Ovary (tissue), 9 donors: ENCODE results near the gene SYT6. TPM values are rescaled to one million over a fixed set of nuclear protein-coding genes. Genes with fewer than 3 reads are reported as not detected.

Source experiments
- DNase-seq, 5 donors: peaks; one replicate each; pipeline ENCODE4 v3.0.0-alpha.2; 2019 to 2020
- H3K27ac ChIP-seq, 2 donors: fragments of 200-600 bp; one replicate each; pipeline versions ENCODE4 v1.5.1 to v1.8.0; 2019 to 2022
- H3K27me3 ChIP-seq: fragments of 200-600 bp; one replicate; pipeline ENCODE4 v1.8.0; 2022
- H3K36me3 ChIP-seq: fragments of 200-600 bp; sonication (generic); one replicate; pipeline ENCODE4 v1.5.1; 2019
- H3K4me1 ChIP-seq: one replicate; pipeline ENCODE4 v1.8.1; 2013; ENCODE audit warnings: mild to moderate bottlenecking, moderate library complexity; ENCODE audit not compliant: insufficient read depth
- H3K4me3 ChIP-seq: fragments of 200-600 bp; sonication (generic); one replicate; pipeline ENCODE4 v1.5.1; 2017
- H3K9me3 ChIP-seq, 2 donors: fragments of 200-600 bp in 1 of 2; sonication (generic) in 1 of 2; one replicate each; pipeline versions ENCODE4 v1.5.1 to v1.8.1; 2013 to 2019; ENCODE audit warnings: mild to moderate bottlenecking in 1 of 2, moderate library complexity in 1 of 2
- EP300 ChIP-seq: sonication (generic); formaldehyde crosslinking; IDR thresholded peaks from one replicate; pipeline ENCODE4 v1.6.1; 2017; ENCODE audit warnings: antibody characterized with exemption
- POLR2A ChIP-seq: fragments of 450-650 bp; IDR thresholded peaks from one replicate; pipeline ENCODE4 v1.6.1; 2017; ENCODE audit warnings: antibody characterized with exemption, mild to moderate bottlenecking, moderate library complexity
- WGBS, 3 donors: extraction: QIAGEN DNeasy Blood & Tissue Kit in 1 of 3; methylation state at CpG; one replicate each; pipeline versions ENCODE4 v1.1.5 to v1.1.7; 2013 to 2017; 5-methylcytosine and 5-hydroxymethylcytosine counted together
- intact Hi-C, 4 donors: fragments of 100-400 bp; cut with DNase I; formaldehyde crosslinking; loops; one replicate each; pipeline versions ENCODE4 v1.11.0 to v1.15.1; 2022 to 2023
- polyA plus RNA-seq, 2 donors: library from polyadenylated mRNA; stranded (reverse); fragments of 200-250 nt in 1 of 2; fragments of 350-450 nt in 1 of 2; fragmentation: Illumina TruSeq in 1 of 2; extraction: RNeasy Lipid Tissue Mini Kit (QIAGEN cat#74804) in 1 of 2; gene quantifications; one replicate each; pipeline ENCODE4 v1.2.3, GENCODE V29; 2013 to 2014
- total RNA-seq, 7 donors: library from RNA; depleted of rRNA in 2 of 7; stranded (reverse); fragments of >200 nt in 2 of 7; fragmentation: NEBNext Ultra II Directional in 3 of 7; extraction: Animal tissue kit (Norgen Biotek cat#: 25700) in 3 of 7; gene quantifications; one replicate each; pipeline versions ENCODE4 v1.1.0 to v1.2.4, GENCODE V29; 2016 to 2023
- TF ChIP-seq, protein P1 (sequence below), 3 donors: fragments of 450-650 bp in 2 of 3; fragments of 200-600 bp in 1 of 3; IDR thresholded peaks; one replicate each; pipeline versions ENCODE4 v1.5.1 to v1.8.0; 2016 to 2022; ENCODE audit warnings: antibody characterized with exemption in 3 of 3, mild to moderate bottlenecking in 1 of 3
- donor health status: DM: no; HTN: no; CAD: no; lungs with moderate emphysema.
- donor health status: DM: no; HTN: no; CAD: no.
- donor health status: Bipolar disorder and iron deficiency.
- donor health status: DM: yes; HTN: yes; CAD: no.
- donor health status: DM: no; HTN: no; CAD: no.
- donor health status: DM: yes; HTN: yes; CAD: no.

Gene SYT6
- total and polyA plus RNA-seq, 9 donors = 0.13 to 2.2 (median 0.35) TPM

DNA sequence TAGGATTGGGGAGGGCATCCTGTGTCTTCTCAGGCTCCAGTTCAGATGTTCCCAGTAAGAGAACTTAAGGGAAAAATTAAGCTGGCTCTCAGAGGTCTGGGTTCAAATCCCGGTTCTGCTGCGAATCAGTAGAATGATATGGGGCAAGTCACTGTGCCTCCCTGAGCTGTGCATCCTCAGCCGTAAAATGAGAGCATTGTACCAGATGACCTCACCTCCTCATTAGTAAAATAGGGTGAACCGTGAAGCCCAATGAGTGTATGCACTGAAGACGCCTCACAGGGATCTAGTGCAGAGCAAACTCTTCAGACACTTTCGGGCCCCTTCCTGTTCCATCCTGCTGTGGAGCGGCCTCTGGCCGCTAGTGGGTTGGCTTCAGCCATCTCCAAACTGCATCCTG lies 36.0 kb downstream of the SYT6 start:
- WGBS, 3 donors = 91 to 94% (median 92%) methylated on average over 8 of the region's 8 CpGs
- H3K27ac ChIP-seq = no peak overlapping the region
- TF ChIP-seq, protein P1, sequence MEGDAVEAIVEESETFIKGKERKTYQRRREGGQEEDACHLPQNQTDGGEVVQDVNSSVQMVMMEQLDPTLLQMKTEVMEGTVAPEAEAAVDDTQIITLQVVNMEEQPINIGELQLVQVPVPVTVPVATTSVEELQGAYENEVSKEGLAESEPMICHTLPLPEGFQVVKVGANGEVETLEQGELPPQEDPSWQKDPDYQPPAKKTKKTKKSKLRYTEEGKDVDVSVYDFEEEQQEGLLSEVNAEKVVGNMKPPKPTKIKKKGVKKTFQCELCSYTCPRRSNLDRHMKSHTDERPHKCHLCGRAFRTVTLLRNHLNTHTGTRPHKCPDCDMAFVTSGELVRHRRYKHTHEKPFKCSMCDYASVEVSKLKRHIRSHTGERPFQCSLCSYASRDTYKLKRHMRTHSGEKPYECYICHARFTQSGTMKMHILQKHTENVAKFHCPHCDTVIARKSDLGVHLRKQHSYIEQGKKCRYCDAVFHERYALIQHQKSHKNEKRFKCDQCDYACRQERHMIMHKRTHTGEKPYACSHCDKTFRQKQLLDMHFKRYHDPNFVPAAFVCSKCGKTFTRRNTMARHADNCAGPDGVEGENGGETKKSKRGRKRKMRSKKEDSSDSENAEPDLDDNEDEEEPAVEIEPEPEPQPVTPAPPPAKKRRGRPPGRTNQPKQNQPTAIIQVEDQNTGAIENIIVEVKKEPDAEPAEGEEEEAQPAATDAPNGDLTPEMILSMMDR (IDR thresholded peaks at IDR 0.05) = no peak
- TF ChIP-seq POLR2A (no peak), EP300 (no peak)

DNA sequence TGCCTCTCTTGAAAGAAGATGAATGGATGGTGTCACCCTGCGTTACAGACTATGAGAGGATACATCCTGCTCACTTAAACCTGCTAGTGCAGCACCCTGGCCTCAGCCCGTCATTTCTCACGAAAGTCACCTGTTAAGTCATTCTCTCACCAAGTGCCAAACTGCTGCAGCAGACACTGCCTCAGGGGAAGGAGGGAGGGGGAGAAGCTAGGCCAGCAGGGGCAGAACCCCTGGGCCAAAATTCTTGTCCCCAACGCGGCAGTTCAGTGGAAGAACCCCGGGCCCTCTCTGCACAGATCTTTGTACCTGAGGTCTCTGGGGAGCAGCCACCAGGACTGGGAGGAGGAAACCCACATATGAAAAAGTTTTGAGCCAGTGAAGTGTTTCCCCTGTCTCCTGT lies 37.6 kb downstream of the SYT6 start:
- TF ChIP-seq, protein P1 (IDR thresholded peaks at IDR 0.05) = no peak
- TF ChIP-seq EP300 (no peak), POLR2A (no peak)
- Histone ChIP-seq H3K27ac (no peak overlapping the region), H3K4me3 (no peak overlapping the region), H3K36me3 (no peaks in the 10 kb centered on the region), H3K9me3 (no peaks in the 10 kb centered on the region), H3K27me3 (no peaks in the 10 kb centered on the region), H3K4me1 (no peaks in the 10 kb centered on the region)
- DNase-seq = no peak
- intact Hi-C loops = no loop called here
- WGBS, 3 donors = 87 to 96% (median 88%) methylated on average over 6 of the region's 6 CpGs

More for the DNA sequence above, 36.0 kb downstream of the SYT6 start:
- Histone ChIP-seq H3K9me3 (no peaks in the 10 kb centered on the region), H3K27me3 (no peaks in the 10 kb centered on the region), H3K4me3 (no peak overlapping the region), H3K36me3 (no peaks in the 10 kb centered on the region), H3K4me1 (no peaks in the 10 kb centered on the region)
- no peak for DNase-seq
- intact Hi-C loops = no loop called here

DNA sequence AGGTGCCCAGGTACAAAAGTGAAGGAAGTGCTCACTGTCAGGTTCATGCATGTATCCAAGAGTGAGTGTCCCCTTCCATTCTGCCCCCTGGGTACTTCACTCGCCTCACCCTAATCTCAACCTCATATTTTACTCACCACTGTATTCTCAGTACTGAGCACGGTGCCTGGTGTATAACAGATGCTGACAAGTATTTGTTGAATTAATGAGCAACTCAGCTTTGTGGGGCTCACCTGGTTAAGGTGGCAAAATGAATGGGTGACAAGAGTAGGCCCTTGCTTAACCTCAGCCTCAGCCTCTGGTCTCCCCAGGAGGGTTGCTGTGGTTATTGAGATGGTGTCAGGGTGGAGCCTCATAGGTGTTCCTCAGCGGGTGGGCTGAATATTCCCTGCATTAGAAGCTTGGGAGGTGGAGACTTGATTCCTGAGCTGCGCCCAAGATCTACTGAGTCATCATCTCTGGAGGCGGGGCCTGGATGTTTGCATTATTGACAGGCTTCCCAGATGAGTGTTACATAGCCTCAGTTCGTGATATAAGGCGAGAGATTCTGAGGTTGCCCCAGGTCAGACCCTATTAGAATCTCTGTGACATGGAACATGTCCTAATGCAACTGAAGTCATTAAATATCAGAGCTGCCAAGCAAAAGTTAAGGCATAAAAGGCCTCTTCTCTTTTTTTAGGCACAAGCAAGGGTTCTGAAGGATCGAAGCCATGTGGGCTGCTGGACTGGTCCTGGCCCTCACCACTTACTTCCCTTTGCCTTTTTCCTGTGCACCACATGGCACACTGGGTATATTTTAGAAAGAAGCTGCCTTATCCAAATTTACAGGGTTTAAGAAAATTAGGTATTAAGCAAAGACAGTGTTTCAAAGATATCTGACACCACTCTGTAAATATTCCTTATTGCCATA lies 39.2 kb downstream of the SYT6 start:
- Histone ChIP-seq H3K27me3 (no peaks in the 10 kb centered on the region), H3K9me3 (no peaks in the 10 kb centered on the region), H3K36me3 (no peaks in the 10 kb centered on the region), H3K4me1 (no peaks in the 10 kb centered on the region), H3K4me3 (no peak overlapping the region), H3K27ac (no peak overlapping the region)
- DNase-seq = no peak
- TF ChIP-seq POLR2A (no peak), EP300 (no peak)
- TF ChIP-seq, protein P1 (IDR thresholded peaks at IDR 0.05) = no peak
- intact Hi-C loops = no loop called here
- 90 to 92% (median 90%) methylated on average over 8 of the region's 8 CpGs for WGBS, 3 donors

DNA sequence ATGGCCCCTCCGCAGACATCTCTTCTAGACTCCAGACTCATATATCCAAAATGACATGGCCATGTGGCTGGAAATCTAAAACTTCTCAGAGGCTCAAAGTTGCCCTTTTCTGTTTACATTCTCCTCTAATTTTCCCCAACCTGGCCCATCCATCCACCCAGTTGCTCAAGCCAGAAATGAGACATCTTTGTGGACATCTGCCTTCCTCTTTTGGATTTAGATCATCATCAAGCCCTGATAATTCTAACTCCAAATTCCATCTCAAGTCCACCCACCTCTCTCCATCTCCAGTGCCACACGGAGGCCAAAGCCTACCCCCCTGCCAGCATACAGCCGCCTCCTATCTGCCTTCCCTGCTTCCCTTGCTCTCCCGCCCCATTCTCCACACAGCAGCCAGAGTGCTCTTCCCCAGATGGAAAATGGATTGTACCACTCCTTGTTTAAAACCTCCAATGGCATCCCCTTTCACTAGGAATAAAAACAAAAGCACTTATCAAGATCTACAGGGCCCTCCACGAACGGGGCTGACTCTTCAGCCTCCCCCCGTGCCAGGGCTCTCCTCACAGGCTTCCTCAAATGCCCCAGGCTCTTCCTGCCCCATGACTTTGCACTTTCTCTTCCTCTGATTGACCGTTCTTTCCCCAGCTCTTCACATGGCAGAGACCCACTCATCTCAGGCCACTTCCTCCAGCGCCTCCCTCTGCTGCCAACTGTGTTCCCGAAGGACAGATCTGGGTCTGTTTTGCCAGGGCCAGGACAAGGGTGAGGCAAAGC lies 40.1 kb downstream of the SYT6 start:
- DNase-seq = no peak
- H3K4me1 ChIP-seq = no peaks in the 10 kb centered on the region
- H3K36me3 ChIP-seq = no peaks in the 10 kb centered on the region
- intact Hi-C loops = no loop called here
- H3K9me3 ChIP-seq = no peaks in the 10 kb centered on the region
- H3K27ac ChIP-seq = no peak overlapping the region
- H3K4me3 ChIP-seq = no peak overlapping the region
- WGBS, 3 donors = 75 to 78% (median 77%) methylated on average over 10 of the region's 10 CpGs
- TF ChIP-seq EP300 = no peak
- no peaks in the 10 kb centered on the region for H3K27me3 ChIP-seq
